GM06990 (cell line): ENCODE data around the gene TBC1D4.

Source experiments
- DNase-seq: peaks from one replicate; pipeline ENCODE4 v3.0.0-alpha.2; 2011; ENCODE audit not compliant: insufficient read length; ENCODE audit errors: extremely low read depth
- H3K27me3 ChIP-seq: replicated peaks from 2 replicates; pipeline ENCODE4 v1.6.0; 2011; ENCODE audit warnings: low read length; ENCODE audit not compliant: control insufficient read depth, insufficient read depth
- H3K36me3 ChIP-seq: 2 replicates; pipeline ENCODE4 v1.5.1; 2011; ENCODE audit warnings: low read length; ENCODE audit not compliant: control insufficient read depth, insufficient read depth
- H3K4me3 ChIP-seq: replicated peaks from 2 replicates; pipeline ENCODE4 v1.5.1; 2011; ENCODE audit warnings: low read depth, mild to moderate bottlenecking, control low read depth, low read length
- CTCF ChIP-seq: IDR thresholded peaks from 2 replicates; pipeline ENCODE4 v1.5.1; 2011; ENCODE audit warnings: low read length, control low read depth, mild to moderate bottlenecking, inconsistent platforms; ENCODE audit not compliant: insufficient read depth, poor library complexity, severe bottlenecking

The TBC1D4 gene

DNA sequence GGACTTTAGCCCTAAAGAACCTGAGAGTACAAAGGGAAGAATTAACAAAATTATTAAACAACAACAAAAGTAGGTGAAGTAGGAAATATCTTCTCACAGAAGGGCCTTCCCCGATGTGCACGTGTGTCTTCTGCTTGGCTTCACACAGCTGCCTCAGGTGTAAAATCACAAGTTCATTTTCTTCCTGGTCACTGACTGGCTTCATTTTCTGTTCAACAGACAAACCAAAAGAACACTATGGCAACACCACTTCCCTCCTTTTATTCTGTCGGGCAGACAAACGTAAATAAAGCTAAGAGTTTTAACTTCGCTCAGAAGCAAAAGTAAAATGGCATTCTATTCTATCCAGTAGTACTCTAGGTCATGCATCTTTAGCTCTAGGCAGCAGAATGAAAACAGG, 140.9 kb downstream of the TBC1D4 start:
- no peak for DNase-seq
- H3K36me3 ChIP-seq, result no peaks in the 10 kb centered on the region
- no peaks in the 10 kb centered on the region for H3K27me3 ChIP-seq
- no peak for TF ChIP-seq CTCF
- no peak overlapping the region for H3K4me3 ChIP-seq

- Histone ChIP-seq H3K36me3 (no peaks in the 10 kb centered on the region), H3K4me3 (no peak overlapping the region), H3K27me3 (no peaks in the 10 kb centered on the region)
- no peak for TF ChIP-seq CTCF
- no peak for DNase-seq
Measured at GRCh38 chr13:75339635-75340374, 142.2 kb downstream of the TBC1D4 start.

DNA sequence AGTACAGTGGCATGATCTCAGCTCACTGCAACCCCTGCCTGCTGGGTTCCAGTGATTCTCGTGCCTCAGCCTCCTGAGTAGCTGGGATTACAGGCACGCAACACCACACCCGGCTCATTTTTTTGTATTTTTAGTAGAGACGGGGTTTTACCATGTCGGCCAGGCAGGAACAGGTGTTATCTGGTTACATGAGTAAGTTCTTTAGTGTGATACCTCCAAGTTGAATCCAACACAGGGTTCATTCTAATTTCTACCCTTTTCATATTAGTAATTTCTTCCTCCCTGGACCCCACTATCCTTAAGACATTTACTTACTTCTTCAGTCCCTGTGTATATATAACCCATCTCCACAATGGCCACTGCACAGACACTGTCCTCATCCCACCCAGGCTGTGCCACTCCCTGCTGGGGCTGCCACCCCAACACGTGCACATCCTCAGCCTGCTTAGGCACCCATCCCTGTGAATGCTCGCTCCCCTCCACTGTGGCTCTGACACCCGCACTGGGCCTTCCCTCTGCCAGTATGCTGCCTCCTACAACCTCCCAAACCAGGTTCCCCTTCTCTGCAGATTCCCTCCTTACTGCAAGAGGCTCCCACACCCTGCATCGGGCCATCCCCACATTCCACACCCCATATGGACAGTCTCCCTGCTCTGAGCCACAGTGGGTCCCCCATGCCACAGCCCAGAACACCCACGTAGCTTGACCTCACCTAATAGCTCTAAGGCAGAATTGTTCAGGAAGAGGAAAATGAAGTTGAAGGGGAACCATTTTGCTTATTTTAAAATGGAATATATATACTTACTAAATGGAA, 147.1 kb downstream of the TBC1D4 start:
- no peak for TF ChIP-seq CTCF
- Histone ChIP-seq H3K36me3 (no peaks in the 10 kb centered on the region), H3K4me3 (no peak overlapping the region), H3K27me3 (no peaks in the 10 kb centered on the region)
- no peak for DNase-seq

DNA sequence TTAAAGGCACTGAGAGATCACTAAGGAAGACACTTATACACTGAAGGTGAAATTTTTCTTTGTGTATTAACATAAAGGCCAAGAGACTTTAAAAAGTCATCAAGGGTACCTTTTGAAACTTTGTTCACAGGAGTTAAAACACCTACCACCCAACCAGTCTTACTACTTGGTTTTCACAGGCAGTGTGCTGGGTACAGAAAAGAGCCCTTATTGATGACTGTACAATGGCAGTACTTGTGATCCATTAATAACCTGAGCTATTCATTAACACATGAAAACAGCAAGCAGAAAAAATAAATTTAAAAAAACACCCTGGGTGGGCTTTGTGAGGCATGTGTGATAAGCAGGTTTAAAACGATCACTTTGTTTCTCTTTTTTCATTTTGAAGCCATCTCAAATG, 148.9 kb downstream of the TBC1D4 start:
- no peak for DNase-seq
- no peaks in the 10 kb centered on the region for H3K36me3 ChIP-seq
- no peak overlapping the region for H3K4me3 ChIP-seq
- TF ChIP-seq CTCF, result no peak
- no peaks in the 10 kb centered on the region for H3K27me3 ChIP-seq

- no peaks in the 10 kb centered on the region for H3K27me3 ChIP-seq
- no peak for TF ChIP-seq CTCF
- no peak overlapping the region for H3K4me3 ChIP-seq
- DNase-seq, result no peak
- H3K36me3 ChIP-seq, result no peaks in the 10 kb centered on the region
Measured at GRCh38 chr13:75331792-75332349, 150.1 kb downstream of the TBC1D4 start.
